Liver (tissue), 9 donors: ENCODE data around the gene ABHD15. TPM values are rescaled to one million over a fixed set of nuclear protein-coding genes. Genes with fewer than 3 reads are reported as not detected.

Experiments
- DNase-seq: peaks from one replicate; pipeline ENCODE4 v3.0.0-alpha.2; 2017; ENCODE audit warnings: low spot score
- H3K27ac ChIP-seq, 2 donors: one replicate each; pipeline ENCODE4 v1.7.0; 2013; ENCODE audit warnings: inconsistent platforms in 2 of 2, low read length in 2 of 2, control low read depth in 1 of 2, low read depth in 1 of 2, mild to moderate bottlenecking in 1 of 2
- H3K27me3 ChIP-seq, 4 donors: one replicate each; pipeline versions ENCODE4 v1.6.1 to v1.7.0; 2013; ENCODE audit warnings: low read length in 3 of 4, inconsistent platforms in 1 of 4, mild to moderate bottlenecking in 1 of 4, moderate library complexity in 1 of 4; ENCODE audit not compliant: control insufficient read depth in 4 of 4, insufficient read depth in 4 of 4
- H3K36me3 ChIP-seq, 4 donors: one replicate each; pipeline versions ENCODE4 v1.6.1 to v1.7.0; 2013; ENCODE audit warnings: low read length in 3 of 4, mild to moderate bottlenecking in 3 of 4, low read depth in 1 of 4, moderate library complexity in 1 of 4; ENCODE audit not compliant: control insufficient read depth in 4 of 4, insufficient read depth in 3 of 4
- H3K4me1 ChIP-seq, 4 donors: one replicate each; pipeline versions ENCODE4 v1.6.1 to v1.7.0; 2013; ENCODE audit warnings: low read length in 3 of 4, mild to moderate bottlenecking in 3 of 4, moderate library complexity in 1 of 4; ENCODE audit not compliant: control insufficient read depth in 4 of 4, insufficient read depth in 4 of 4
- H3K4me3 ChIP-seq, 3 donors: one replicate each; pipeline versions ENCODE4 v1.6.1 to v1.7.0; 2013; ENCODE audit warnings: low read length in 3 of 3, control low read depth in 1 of 3, low read depth in 1 of 3, mild to moderate bottlenecking in 1 of 3
- H3K9ac ChIP-seq, 2 donors: one replicate each; pipeline ENCODE4 v1.7.0; 2013; ENCODE audit warnings: low read length in 2 of 2, mild to moderate bottlenecking in 2 of 2, moderate library complexity in 2 of 2, control low read depth in 1 of 2, low read depth in 1 of 2
- H3K9me3 ChIP-seq, 4 donors: one replicate each; pipeline versions ENCODE4 v1.6.1 to v1.7.0; 2013; ENCODE audit warnings: low read length in 3 of 4; ENCODE audit not compliant: control insufficient read depth in 4 of 4
- EGR1 ChIP-seq, 2 donors: IDR thresholded peaks; 2 replicates each; pipeline ENCODE4 v1.6.1; 2016 to 2018; ENCODE audit warnings: antibody characterized with exemption in 2 of 2, low read depth in 2 of 2
- FOXA1 ChIP-seq: IDR thresholded peaks from 2 replicates; pipeline ENCODE4 v1.6.1; 2016; ENCODE audit warnings: antibody characterized with exemption
- FOXA2 ChIP-seq: IDR thresholded peaks from 2 replicates; pipeline ENCODE4 v1.6.1; 2016; ENCODE audit warnings: antibody characterized with exemption
- GABPA ChIP-seq, 2 donors: IDR thresholded peaks in 1 of 2; conservative IDR thresholded peaks in 1 of 2; 2 replicates each; pipeline ENCODE4 v1.6.1; 2016; ENCODE audit warnings: antibody characterized with exemption in 2 of 2, mild to moderate bottlenecking in 1 of 2, moderate library complexity in 1 of 2
- HNF4A ChIP-seq, 2 donors: conservative IDR thresholded peaks; 2 replicates each; pipeline ENCODE4 v1.6.1; 2016; ENCODE audit warnings: antibody characterized with exemption in 2 of 2, mild to moderate bottlenecking in 2 of 2
- HNF4G ChIP-seq: IDR thresholded peaks from 2 replicates; pipeline ENCODE4 v1.6.1; 2016; ENCODE audit warnings: antibody characterized with exemption
- JUND ChIP-seq, 2 donors: IDR thresholded peaks; 2 replicates each; pipeline ENCODE4 v1.6.1; 2016; ENCODE audit warnings: antibody characterized with exemption in 2 of 2
- NR2F2 ChIP-seq: IDR thresholded peaks from 2 replicates; pipeline ENCODE4 v1.6.1; 2016; ENCODE audit warnings: antibody characterized with exemption
- RAD21 ChIP-seq, 2 donors: IDR thresholded peaks; 2 replicates each; pipeline ENCODE4 v1.6.1; 2016; ENCODE audit warnings: antibody characterized with exemption in 2 of 2, mild to moderate bottlenecking in 2 of 2
- RXRA ChIP-seq, 2 donors: IDR thresholded peaks; 2 replicates each; pipeline ENCODE4 v1.6.1; 2017 to 2018; ENCODE audit warnings: antibody characterized with exemption in 2 of 2, mild to moderate bottlenecking in 1 of 2
- SP1 ChIP-seq: IDR thresholded peaks from 2 replicates; pipeline ENCODE4 v1.6.1; 2018; ENCODE audit warnings: antibody characterized with exemption, mild to moderate bottlenecking
- TAF1 ChIP-seq: conservative IDR thresholded peaks from 2 replicates; pipeline ENCODE4 v1.6.1; 2016; ENCODE audit warnings: antibody characterized with exemption, mild to moderate bottlenecking
- YY1 ChIP-seq: IDR thresholded peaks from 2 replicates; pipeline ENCODE4 v1.6.1; 2016; ENCODE audit warnings: antibody characterized with exemption, mild to moderate bottlenecking
- WGBS: extraction: QIAGEN DNeasy Blood & Tissue Kit; methylation state at CpG from one replicate; pipeline ENCODE4 v1.1.7; 2013; 5-methylcytosine and 5-hydroxymethylcytosine counted together
- polyA plus RNA-seq, 2 donors: library from polyadenylated mRNA; stranded (reverse) in 1 of 2; unstranded in 1 of 2; fragments of 200-250 nt in 1 of 2; fragments of >200 nt in 1 of 2; fragmentation: Nextera tagmentation in 1 of 2; extraction: Ambion mirVana in 1 of 2; gene quantifications; one replicate each; pipeline versions ENCODE4 v1.2.1 to v1.2.3, GENCODE V29; 2013 to 2015
- total RNA-seq, 2 donors: library from RNA; depleted of rRNA; stranded (reverse); fragments of >200 nt; gene quantifications; one replicate each; pipeline ENCODE4 v1.2.3, GENCODE V29; 2014
- TF ChIP-seq, protein P1 (sequence below): fragments of 150-350 bp; IDR thresholded peaks from 2 replicates; pipeline ENCODE4 v1.5.1; 2017; ENCODE audit warnings: improper control_type of control experiment, low read depth, low read length; ENCODE audit not compliant: missing input control
- TF ChIP-seq, protein P2 (sequence below): IDR thresholded peaks from 2 replicates; pipeline ENCODE4 v1.6.1; 2016; ENCODE audit warnings: antibody characterized with exemption
- TF ChIP-seq, protein P3 (sequence below): IDR thresholded peaks from 2 replicates; pipeline ENCODE4 v1.6.1; 2016; ENCODE audit warnings: antibody characterized with exemption
- TF ChIP-seq, protein P4 (sequence below): IDR thresholded peaks from 2 replicates; pipeline ENCODE4 v1.6.1; 2016; ENCODE audit warnings: antibody characterized with exemption, mild to moderate bottlenecking
- TF ChIP-seq, protein P5 (sequence below): IDR thresholded peaks from 2 replicates; pipeline ENCODE4 v1.6.1; 2016; ENCODE audit warnings: antibody characterized with exemption
- donor health status: healthy.
- donor health status: healthy.
- donor health status: healthy.
- donor health status: healthy.
- donor health status: healthy.

Gene ABHD15
- total and polyA plus RNA-seq, 4 donors, result 5.6 to 25.7 (median 10.6) TPM

DNA sequence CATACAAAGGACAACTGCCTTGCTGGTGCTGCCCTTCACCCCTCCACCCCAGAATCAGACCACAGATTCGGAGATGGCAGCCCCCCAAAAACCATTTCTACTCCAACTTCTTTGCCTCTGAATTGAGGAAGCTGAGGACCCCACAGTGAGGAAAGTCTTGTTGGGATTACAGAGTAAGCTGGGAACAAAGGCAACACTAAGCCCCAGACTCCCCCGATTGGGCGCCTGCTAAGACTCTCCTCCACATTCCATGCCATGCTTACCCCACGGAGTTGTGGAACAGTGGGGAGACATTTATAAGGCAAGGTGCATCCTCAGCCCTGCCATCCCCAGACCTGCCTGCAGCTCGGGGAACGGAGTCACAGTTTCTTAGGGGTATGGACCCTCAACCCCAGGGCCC lies 20.8 kb upstream of the ABHD15 start (continued):
- TF ChIP-seq HNF4G (no peak), TAF1 (no peak), FOXA2 (no peak)

DNA sequence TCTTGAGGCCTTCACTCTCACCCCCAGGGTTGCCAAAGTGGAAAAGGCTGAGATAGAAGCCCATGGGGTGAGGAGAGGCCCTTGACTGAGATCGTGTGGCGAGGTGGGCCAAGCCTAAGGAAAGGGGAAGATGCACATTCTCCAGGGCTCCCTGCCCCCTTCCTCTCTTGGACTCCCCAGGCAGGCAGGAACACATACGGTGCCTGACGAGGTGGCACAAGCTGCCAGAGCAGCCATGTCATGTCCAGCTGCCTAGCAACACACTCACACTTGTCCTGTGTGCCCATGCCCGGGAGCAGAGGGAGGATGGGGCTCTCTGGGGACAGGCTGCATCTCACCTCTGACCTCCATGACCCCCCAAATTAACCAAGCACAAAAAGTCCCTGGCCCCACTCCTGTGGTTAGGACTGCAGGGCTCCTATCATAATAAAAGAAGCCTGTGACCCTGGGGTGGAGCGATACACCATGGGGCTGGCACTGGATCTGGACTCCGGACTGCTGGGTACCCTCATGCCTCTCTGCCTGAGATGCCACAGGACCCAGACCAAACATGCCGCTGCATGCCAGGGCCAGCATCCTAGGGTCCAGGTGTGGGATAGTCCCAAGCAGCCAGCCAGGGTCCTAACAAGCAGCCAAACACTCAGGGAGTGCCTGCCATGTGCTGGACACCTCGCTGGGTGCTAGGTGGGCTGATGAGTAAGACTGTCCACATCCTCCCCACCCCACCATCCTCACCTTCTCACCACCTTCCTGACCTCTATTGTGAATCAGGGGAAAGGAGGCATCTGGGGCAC lies 20.0 kb upstream of the ABHD15 start:
- Histone ChIP-seq H3K36me3 (peaks cover 0 to 2% (median 0%) of the 10 kb centered on the region in 4 donors), H3K4me1 (peaks cover 4 to 41% (median 31%) of the 10 kb centered on the region in 4 donors), H3K9ac (no peak overlapping the region), H3K27me3 (no peaks in the 10 kb centered on the region), H3K9me3 (no peaks in the 10 kb centered on the region), H3K27ac (no peak overlapping the region), H3K4me3 (no peak overlapping the region)
- DNase-seq, result no peak
- TF ChIP-seq FOXA2 (no peak), GABPA (IDR thresholded peaks at IDR 0.05 in 1 of 2, conservative IDR thresholded peaks at IDR 0.05 in 1 of 2) (no peak), RAD21 (IDR thresholded peaks at IDR 0.05) (no peak), SP1 (no peak), HNF4A (conservative IDR thresholded peaks at IDR 0.05) (no peak), HNF4G (no peak), FOXA1 (no peak), YY1 (no peak), JUND (IDR thresholded peaks at IDR 0.05) (no peak), EGR1 (IDR thresholded peaks at IDR 0.05; ENCODE audit: low read depth in 2 of 2) (no peak), TAF1 (no peak), RXRA (IDR thresholded peaks at IDR 0.05) (no peak), NR2F2 (no peak)
- TF ChIP-seq, protein P1, sequence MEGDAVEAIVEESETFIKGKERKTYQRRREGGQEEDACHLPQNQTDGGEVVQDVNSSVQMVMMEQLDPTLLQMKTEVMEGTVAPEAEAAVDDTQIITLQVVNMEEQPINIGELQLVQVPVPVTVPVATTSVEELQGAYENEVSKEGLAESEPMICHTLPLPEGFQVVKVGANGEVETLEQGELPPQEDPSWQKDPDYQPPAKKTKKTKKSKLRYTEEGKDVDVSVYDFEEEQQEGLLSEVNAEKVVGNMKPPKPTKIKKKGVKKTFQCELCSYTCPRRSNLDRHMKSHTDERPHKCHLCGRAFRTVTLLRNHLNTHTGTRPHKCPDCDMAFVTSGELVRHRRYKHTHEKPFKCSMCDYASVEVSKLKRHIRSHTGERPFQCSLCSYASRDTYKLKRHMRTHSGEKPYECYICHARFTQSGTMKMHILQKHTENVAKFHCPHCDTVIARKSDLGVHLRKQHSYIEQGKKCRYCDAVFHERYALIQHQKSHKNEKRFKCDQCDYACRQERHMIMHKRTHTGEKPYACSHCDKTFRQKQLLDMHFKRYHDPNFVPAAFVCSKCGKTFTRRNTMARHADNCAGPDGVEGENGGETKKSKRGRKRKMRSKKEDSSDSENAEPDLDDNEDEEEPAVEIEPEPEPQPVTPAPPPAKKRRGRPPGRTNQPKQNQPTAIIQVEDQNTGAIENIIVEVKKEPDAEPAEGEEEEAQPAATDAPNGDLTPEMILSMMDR, result no peak
- TF ChIP-seq, protein P2, sequence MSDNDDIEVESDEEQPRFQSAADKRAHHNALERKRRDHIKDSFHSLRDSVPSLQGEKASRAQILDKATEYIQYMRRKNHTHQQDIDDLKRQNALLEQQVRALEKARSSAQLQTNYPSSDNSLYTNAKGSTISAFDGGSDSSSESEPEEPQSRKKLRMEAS, result no peak
- TF ChIP-seq, protein P3, sequence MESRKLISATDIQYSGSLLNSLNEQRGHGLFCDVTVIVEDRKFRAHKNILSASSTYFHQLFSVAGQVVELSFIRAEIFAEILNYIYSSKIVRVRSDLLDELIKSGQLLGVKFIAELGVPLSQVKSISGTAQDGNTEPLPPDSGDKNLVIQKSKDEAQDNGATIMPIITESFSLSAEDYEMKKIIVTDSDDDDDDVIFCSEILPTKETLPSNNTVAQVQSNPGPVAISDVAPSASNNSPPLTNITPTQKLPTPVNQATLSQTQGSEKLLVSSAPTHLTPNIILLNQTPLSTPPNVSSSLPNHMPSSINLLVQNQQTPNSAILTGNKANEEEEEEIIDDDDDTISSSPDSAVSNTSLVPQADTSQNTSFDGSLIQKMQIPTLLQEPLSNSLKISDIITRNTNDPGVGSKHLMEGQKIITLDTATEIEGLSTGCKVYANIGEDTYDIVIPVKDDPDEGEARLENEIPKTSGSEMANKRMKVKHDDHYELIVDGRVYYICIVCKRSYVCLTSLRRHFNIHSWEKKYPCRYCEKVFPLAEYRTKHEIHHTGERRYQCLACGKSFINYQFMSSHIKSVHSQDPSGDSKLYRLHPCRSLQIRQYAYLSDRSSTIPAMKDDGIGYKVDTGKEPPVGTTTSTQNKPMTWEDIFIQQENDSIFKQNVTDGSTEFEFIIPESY, result no peak
- TF ChIP-seq, protein P4, sequence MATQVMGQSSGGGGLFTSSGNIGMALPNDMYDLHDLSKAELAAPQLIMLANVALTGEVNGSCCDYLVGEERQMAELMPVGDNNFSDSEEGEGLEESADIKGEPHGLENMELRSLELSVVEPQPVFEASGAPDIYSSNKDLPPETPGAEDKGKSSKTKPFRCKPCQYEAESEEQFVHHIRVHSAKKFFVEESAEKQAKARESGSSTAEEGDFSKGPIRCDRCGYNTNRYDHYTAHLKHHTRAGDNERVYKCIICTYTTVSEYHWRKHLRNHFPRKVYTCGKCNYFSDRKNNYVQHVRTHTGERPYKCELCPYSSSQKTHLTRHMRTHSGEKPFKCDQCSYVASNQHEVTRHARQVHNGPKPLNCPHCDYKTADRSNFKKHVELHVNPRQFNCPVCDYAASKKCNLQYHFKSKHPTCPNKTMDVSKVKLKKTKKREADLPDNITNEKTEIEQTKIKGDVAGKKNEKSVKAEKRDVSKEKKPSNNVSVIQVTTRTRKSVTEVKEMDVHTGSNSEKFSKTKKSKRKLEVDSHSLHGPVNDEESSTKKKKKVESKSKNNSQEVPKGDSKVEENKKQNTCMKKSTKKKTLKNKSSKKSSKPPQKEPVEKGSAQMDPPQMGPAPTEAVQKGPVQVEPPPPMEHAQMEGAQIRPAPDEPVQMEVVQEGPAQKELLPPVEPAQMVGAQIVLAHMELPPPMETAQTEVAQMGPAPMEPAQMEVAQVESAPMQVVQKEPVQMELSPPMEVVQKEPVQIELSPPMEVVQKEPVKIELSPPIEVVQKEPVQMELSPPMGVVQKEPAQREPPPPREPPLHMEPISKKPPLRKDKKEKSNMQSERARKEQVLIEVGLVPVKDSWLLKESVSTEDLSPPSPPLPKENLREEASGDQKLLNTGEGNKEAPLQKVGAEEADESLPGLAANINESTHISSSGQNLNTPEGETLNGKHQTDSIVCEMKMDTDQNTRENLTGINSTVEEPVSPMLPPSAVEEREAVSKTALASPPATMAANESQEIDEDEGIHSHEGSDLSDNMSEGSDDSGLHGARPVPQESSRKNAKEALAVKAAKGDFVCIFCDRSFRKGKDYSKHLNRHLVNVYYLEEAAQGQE, result no peak
- TF ChIP-seq, protein P5, sequence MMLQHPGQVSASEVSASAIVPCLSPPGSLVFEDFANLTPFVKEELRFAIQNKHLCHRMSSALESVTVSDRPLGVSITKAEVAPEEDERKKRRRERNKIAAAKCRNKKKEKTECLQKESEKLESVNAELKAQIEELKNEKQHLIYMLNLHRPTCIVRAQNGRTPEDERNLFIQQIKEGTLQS, result no peak
- 88% methylated on average over 9 of the region's 9 CpGs for WGBS
